GM10847 (cell line): Measurements from ENCODE around the gene CPNE5.
A peak's percentile ranks its signal among the peaks of the same experiment; 100 is the strongest.

Source experiments
- POLR2A ChIP-seq: IDR thresholded peaks from 2 replicates; pipeline ENCODE4 v1.6.1; 2011; ENCODE audit not compliant: insufficient read length; ENCODE audit errors: extremely low read depth

The CPNE5 gene

GRCh38 chr6:36838896-36839748, at the start of gene CPNE5:
Gene CPNE5 (minus strand): TSS chr6:36839444. CDS start chr6:36839377, 67 bp downstream.
- no peak for TF ChIP-seq POLR2A

GRCh38 chr6:36888115-36888643, 48.9 kb upstream of the CPNE5 start:
- no peak for TF ChIP-seq POLR2A

GRCh38 chr6:36886950-36887618, 47.8 kb upstream of the CPNE5 start:
- TF ChIP-seq POLR2A, result no peak

- TF ChIP-seq POLR2A, result peak; percentile 75
Observed at GRCh38 chr6:36885461-36886401, 46.5 kb upstream of the CPNE5 start, which contains the start of gene C6orf89. Gene C6orf89 (plus strand): TSS chr6:36885952. CDS start chr6:36899445, 13,493 bp downstream.

- TF ChIP-seq POLR2A, result no peak
Observed at GRCh38 chr6:36884610-36885009, 45.4 kb upstream of the CPNE5 start.

DNA sequence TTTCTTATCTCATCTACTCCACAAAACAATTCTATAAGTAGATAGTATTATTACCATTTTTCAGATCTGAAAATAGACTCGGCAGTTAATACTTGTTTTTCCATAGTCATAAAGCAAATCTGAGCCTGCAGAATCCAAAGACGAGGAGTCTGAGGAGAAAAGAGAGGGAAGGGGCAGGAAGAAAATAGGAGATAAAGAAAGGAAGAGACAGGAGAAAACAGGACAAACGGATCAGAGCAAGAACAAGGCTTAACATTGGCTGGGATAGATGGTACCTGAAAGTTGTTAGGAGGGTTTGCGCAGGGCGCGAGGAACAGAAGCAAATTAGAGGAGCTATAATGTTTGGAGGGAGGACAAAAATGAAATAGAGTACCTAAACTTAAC, 36.0 kb upstream of the CPNE5 start:
- TF ChIP-seq POLR2A, result no peak

DNA sequence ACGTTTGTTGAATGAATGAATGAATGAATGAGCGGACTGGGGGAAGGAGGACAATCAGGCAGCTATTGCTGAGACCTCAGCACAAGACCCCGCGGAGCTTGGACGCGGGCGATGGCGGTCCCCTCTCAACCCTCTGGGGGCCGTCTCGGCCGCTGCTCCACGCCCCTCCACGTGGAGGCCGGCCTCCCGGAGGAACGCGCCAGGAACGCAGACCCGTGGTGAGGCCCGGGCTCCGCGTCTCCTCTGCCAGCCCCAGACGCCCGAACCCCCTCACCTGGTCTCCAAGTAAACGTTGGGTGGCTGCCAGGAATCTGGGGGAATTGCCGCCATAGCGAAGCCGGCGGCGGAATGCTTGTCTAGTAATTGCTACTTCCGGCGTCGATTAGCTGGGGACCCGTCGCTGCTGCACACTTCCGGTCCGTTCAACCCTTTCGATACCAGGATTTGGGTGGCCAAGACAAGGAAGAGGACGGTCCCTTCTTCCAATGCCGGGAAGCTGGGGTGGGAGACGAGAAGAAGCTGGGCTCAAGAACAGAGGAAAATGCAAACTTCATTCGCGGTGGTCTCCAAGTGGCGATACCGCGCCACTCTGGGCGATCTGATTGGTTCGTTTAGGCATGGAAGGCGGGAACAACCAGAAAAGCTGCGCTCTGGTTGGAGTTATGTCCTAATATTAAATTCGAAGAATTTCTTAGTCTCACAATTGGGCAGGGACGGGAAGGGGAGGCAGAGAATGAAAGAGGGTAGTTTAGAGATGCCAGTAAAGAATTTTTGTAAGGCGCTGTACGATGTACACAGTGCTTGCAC, 35.4 kb upstream of the CPNE5 start, which contains the start of gene PPIL1:
Gene PPIL1 (minus strand): TSS at position 361 of the 807 bp plus-strand sequence. CDS start 31 bp downstream, at position 330.
- TF ChIP-seq POLR2A, result peak; percentile 60

- TF ChIP-seq POLR2A, result no peak
Observed at GRCh38 chr6:36873612-36874442, 34.6 kb upstream of the CPNE5 start.

DNA sequence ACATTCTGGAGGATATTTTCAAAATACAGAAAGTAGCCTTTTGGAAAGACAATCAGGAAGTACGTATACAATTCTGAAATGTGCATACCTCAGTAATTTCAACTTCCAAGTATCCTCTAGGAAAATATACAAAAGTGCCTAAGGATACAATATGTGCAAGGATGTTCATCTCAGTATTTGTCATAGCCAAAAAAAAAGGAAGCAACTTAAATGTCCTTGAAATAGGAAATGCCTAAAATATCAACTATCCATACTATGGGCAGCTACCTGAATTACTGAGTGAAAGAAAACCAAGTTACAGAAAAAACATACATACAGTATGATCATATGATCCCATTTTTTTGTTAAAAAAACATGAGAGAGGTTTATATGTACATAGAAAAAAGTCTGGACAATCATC, 33.9 kb upstream of the CPNE5 start:
- no peak for TF ChIP-seq POLR2A

GRCh38 chr6:36871686-36872085, 32.4 kb upstream of the CPNE5 start:
- no peak for TF ChIP-seq POLR2A

DNA sequence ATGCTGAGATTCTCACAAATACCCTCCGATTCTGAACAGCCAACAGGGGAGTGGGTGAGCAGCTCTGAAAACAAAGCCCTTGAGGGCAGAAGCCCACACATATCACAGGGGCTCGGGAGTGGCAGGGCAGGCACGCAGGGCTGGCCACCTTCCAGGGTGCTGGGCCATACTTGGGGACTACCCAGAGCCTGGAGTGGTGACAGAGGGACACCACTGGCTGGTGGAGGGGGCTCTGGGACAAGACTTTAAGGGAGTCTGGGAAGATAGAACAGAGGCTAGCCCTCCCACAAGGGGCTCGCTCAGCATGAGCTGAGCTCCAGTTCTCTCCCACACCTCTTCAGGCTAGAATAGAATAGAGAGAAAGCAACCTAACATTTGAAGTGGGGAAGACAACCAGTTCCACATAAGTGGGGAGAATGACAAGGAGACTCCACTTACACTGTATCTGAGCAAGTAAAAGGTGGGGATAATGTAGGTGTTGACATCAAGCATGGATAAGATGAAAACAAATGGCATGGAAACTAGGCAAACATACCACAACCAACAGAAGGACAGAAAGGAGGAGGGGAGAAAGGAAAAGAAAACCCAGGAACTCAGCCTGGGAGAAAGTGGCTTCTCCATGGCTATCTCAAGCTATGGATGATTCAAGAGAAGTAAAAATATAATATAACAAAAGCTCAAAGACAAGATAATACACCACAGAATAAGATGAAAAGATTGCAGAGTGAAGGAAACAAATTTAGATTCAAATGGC, 28.4 kb upstream of the CPNE5 start:
- no peak for TF ChIP-seq POLR2A

DNA sequence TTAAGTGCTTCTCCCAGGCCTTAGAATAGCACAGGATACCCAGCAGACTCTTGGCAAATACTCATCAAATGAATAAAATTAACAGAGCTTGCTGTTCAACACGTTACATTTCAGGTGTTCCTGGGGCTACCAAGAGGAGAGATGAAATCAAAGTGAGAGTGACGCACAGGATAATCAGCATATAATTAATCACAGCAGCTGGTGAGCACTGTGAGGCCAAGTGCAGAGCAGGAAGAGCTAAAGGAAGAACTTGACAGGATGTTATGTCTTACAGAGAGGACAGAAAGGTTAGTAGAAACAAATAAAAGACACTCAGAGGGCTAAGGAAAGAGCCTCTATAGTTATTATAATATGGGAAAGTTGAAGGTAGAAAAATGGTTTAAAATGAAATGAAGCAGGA, 26.6 kb upstream of the CPNE5 start:
- no peak for TF ChIP-seq POLR2A
